ENCODE results near the gene PCNX1.
"Not testable (repeated sequence)": the region's sequence is repeated elsewhere in the genome, so short reads cannot be mapped to it uniquely, and the experiment has no call there.

The PCNX1 gene

DNA sequence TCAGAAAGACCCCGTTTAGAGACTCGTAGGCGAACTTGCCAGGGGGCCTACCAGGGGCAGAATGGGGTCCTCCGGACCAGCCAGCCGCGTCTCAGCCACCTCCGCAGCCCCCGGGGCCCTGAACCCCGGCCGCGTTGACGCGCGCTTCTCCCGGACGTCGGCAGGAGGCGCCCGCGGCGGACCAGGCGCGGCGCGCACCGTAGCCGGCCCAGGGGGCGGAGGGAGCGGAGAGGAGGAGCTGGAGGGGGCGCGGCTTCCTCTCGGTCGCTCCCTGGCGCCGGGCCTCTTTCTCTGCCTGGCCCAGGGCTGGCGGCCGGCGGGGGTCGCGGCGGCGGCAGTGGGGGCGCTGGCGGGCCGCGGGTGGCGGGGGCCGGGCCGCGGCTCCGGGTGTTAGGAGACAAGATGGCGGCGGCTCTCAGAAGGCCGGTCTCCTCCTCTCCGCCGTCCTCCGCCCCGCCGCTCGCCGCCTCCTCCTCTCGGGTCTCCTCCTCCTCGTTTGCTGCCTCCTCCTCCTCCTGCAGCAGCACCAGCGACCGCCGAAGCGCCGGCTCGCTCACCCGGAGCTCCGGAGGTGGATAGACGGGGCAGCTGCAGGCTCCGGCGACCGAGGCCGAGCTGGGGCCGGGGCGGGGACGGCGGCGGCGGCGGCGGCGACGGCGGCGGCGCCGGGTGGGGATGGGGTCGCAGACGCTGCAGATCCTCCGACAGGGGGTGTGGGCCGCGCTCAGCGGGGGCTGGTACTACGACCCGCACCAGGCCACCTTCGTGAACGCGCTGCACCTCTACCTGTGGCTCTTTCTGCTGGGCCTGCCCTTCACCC is at the start of gene PCNX1:
PCNX1 (plus strand) TSS at position 284 of the 820 bp plus-strand sequence; CDS start at position 676, 392 bp downstream.
- DNase-seq, result peak; percentile 97

- no peak for DNase-seq
These were observed 49.8 kb upstream of the PCNX1 start for GRCh38 chr14:70857496-70857890.

DNA sequence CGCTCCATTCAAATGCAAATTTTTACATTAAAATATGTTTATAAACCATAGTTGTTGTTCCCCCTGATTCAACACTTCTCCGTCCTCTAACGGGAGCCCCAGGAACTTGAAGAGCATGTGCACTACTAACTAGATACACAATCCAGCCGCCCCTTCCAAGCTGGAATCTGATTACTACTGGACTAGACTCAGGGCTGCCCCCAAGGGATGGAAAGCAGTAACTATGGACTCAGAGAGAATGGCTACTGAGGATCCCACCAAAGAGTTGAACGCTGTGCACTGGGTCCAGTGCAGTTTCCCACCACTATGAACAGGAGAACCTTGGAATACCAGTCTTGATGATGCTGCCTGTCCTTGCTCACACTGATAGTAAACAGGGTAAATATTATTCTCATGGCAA is 48.6 kb upstream of the PCNX1 start:
- no peak for DNase-seq

DNA sequence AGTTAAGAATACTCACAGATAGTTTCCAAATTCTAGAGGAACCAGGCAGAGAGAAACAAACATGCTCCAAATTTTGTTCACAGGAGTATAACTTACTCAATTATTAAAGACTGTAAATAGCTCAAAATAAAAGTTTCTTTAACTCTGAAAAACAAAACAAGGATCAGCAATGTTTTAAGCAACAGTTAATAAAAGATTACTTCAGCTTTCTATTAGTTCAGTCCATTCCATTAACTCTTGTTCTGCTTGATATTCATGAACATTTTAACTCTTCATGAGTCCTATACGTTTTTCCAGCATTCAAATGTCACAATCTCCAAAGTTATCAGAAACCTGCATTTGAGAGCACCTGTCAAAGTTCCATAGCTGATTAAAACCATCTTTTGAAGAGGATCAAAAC is 40.3 kb upstream of the PCNX1 start:
- DNase-seq, result not testable (repeated sequence)

GRCh38 chr14:70871001-70871400 is 36.3 kb upstream of the PCNX1 start:
- DNase-seq, result no peak

- peak; percentile 64 for DNase-seq
These were observed 35.2 kb upstream of the PCNX1 start for GRCh38 chr14:70871863-70872677.

DNA sequence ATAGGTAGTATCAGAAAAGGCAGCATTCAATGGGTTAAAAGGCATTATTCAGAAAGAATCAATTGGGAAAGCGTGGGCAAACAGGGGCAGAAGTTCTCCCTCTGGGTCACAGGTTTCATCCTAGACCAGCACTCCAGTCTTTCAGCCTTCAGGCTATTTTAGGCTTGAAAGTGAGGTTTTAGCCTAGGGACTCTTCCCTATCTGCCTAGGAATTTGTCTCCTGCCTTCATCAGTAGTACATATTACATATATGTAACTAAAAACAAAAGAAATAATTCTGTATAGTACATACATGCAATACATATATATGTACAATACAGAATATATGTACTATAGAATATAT is 34.6 kb upstream of the PCNX1 start:
- no peak for DNase-seq

DNA sequence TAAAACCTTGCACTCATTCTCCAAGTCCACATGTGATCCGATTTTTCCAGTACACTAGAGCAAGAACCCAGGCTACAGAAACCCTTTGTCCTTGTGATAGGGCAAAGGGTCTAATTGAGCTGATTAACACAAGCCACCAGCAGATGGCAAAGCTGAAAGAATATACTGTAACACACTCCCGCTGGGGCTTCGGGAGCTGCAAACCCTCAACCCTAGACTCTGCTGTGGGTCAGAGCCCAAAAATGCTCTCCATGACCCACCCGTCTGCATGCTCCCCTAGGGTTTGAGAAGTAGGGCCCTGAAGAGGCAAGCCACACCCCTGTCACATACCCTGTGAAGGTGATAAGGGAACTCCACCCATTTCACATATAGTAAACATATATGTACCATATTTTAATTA is 33.6 kb upstream of the PCNX1 start:
- DNase-seq, result no peak

DNA sequence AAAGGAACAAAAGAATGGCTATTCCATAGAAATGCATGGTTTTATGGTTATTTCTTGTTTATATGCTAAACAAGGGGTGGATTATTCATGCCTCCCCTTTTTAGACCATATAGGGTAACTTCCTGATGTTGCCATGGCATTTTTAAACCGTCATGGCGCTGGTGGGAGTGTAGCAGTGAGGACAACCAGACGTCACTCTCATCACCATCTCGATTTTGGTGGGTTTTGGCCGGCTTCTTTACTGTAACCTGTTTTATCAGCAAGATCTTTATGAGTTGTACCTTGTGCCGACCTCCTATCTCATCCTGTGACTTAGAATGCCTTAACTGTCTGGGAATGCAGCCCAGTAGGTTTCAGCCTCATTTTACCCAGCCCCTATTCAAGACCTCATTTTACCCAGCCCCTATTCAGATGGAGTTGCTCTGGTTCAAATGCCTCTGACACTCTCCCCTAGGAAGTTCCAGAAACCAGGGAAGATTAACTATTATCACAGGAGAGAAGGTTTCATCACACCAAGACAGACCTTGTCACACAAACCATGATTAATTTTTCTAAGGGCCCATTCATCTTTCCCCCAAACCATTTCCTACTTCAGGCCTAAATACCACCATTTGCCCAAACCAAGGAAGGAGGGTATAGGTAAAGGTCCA is 31.3 kb upstream of the PCNX1 start:
- DNase-seq, result not testable (repeated sequence)

- DNase-seq, result no peak
These were observed 27.8 kb upstream of the PCNX1 start for GRCh38 chr14:70879448-70879847.

DNA sequence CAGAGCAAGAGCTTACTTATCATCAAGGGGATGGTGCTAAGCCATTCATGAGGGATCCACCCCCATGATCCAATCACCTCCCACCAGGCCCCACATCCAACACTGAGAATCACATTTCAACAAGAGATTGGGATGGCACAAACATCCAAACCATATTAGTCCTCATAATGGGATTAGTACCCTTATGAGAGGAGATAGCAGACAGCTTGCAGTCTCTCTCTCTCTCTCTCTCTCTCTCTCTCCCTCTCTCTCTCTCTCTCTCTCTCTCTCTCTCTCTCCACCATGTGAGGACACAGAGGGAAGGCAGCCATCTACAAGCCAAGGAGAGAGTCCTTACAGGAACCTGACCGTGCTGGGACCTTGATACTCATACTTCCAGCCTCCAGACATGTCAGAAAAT is 26.4 kb upstream of the PCNX1 start:
- not testable (repeated sequence) for DNase-seq

GRCh38 chr14:70881549-70882177 is 25.6 kb upstream of the PCNX1 start:
- DNase-seq, result no peak

DNA sequence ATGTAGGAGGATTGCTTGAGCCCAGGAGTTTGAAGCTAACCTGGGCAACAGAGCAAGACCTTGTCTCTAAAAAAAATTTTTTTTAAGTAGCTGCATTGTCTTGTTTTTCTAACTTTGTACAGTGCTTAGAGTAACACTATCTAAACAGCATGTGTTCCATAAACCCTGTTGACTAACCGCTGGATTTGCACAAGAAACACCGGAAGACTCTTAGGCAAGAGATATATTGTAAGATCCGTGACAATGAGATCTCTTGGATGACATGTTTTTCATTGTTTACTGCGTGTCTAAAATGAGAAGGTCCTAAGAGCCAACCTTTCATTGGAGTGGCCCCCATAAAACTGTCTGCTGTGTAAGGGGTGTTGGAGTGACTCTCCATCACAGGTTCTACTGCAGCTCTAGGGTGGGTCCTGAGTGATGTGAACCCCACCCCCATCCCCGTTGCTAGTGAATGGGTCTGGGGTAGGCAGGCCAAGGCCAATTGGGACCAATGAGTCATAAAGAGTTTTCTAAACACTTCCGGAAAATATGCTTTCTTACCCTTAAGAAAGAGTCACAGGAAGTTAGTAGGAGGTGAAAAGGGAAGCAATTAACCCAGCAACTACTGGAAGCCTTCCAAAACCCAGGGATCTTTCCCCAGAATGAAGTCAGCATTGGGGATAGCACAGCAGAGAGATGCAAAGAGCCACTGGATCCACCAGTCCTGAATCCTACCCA is 24.3 kb upstream of the PCNX1 start:
- DNase-seq, result peak; percentile 63

DNA sequence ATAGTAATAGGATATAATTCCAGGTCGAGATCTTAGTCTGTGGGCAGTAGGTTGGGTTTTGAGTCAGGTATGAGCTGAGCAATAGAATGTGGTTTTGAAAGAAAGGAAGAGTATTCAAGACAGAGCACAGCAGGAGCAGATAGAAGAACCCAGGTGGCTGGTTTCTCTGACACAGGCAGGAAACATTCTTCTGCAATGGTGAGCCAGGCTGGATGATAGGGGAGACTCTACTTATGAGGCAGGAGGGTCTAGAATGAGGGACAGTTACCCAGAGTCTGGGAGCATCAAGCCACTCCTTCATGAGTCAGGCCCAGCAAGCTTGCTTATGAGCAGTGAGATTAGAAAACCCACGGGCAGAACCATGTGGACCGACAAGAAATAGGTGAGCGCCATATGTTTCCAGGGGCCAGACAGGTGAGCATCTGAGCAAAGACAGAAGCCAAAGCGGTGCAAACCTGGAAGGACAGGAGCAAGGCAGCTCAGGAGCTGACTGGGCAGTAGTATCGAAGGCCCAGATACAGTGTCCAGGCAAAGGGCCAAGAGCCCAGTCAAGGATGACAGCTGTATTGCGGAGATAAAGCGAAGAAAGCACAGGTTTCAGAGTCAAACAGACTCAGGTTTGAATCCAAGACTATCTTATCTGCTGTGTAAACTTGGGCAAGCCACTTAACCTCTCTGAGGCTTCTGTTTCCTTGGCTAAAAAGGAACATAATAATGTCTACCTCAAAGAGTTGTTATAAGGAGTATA is 22.5 kb upstream of the PCNX1 start:
- DNase-seq, result no peak

DNA sequence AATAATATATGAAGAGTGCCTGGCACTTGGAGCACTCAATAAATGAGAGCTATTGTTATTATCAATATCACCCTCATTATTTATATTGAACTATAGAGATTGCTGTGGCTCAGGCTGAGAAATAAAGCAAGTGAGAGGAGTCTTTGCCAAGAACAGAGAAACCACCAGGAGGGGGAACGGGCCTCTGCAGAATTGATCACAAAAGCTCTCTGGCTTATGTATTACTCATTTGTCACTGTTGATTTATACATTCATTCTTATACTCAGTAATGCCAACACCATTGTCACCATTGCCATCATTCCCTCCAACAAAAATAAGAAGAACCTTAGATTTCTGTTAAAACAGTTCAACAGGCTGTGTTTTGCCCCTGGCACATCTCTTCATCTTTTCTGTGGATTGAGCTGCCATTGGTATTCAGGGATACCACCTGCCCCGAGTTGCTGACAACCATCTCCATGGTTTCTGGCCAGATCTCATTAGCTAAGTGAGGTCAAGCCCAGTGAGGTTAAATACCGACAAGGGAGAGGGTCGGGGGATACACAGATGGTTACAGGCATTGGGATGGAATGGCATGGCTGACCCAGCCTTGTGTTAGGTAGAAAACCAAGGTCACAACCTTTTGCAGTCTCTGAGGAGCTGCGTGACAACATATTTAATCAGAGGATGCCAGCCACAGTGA is 21.8 kb upstream of the PCNX1 start:
- DNase-seq, result no peak

- DNase-seq, result peak; percentile 68
These were observed 20.6 kb upstream of the PCNX1 start for GRCh38 chr14:70886421-70887206.

GRCh38 chr14:70887207-70887681 is 20.0 kb upstream of the PCNX1 start:
- no peak for DNase-seq

DNA sequence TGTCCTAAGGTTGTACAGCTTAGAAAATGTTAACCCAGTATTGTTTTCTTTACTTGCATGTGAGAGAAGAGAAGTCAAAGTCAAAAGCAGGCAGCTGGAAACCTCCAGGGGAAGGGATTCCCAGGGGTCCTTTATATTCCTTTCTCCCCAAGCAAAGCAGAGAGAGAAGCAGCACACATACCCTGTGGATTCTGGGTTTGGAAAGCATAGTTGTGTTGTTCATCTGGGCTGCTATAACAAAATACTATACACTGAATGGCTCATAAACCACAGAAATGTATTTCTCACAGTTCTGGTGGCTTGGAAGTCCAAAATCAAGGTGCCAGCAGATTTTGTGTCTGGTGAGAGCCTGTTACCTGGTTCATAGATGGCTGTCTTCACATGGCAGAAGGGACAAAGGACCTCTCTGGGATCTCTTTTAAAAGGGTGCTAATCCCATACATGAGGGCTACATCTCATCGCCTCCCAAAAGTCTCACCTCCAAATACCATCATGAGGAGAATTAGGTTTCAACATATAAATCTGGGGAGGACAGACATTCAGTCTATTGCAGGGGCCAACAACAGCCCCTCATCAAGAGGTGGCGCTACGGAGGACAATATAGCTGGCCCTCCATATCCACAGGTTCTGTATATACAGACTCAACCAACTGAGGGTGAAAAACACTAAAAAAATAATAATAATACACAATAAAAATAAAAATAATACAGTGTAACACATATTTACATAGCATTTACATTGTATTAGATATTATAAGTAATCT is 19.3 kb upstream of the PCNX1 start:
- no peak for DNase-seq

DNA sequence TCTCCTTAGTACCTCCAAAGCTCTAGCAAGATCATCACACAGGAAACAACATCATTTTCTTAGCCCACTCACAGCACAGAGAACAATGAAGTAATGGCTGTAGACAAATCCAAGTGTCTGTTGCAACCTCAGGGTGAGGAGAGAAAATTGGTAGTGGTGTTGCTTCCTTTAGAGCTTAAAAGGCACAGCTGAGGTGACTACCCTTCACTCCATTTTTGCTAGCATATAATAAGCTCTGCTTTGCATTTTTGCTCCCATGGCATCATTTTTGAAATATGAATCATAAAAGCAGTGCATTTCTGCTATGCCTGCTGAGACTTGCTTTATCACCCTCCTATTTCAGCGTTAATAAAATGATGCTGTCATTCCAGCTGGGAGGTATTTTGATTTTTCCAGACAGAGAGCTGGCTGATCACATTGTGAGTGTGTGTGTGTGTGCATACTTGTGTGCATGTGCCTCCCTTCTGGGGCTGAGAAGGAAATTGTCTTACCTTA is 18.5 kb upstream of the PCNX1 start:
- no peak for DNase-seq

All from activated CD8-positive, alpha-beta memory T cell treated with anti-CD3 and anti-CD28 coated beads for 24 hours (primary cell).